Measurements from ENCODE around the gene GRIP2. TPM values are rescaled to one million over a fixed set of nuclear protein-coding genes. Genes with fewer than 3 reads are reported as not detected.

Gene GRIP2
- total RNA-seq, 1 donor from 2014 or later: not detected

DNA sequence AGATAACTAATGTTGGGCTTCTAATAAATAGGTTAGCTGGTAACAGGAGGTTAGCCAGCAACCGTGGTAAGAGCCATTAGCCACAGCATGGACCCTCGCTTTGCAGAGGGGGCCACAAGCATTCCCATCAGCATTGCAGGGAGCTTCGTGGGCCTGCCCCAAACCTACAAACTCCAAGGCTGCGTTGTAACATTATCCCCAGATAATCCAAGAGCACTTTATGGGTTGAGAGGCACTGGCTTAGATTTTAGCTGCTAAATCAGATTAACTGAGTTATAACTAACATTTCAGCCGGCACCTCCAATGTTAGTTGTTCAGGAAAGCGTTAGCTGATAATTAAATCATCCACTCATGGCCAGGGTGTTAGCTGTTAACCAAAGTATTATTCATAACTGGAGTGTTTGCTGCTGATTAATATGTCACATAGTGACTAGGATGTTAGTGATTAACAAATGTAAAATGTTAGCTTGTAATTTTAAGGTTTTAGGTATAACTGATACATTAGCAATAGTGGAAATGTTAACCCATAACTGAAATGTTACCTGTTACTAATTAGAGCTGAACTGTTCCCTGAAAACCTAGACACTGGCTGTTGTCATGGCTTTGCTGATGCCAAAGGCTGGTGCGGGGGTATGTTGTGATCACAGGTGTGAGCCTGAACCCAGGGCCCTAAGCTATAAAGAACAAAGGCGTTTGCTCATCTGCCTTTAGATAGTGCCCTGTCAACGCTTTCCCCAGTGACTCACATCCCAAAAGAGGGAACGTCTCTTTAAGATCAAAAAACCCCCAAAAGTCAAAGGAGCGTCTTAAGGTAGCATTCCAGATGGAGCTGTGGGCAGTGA is 81.5 kb downstream of the GRIP2 start:
- no peak overlapping the region for H3K4me3 ChIP-seq (ENCODE audit: low read depth, low read length)
- no peaks in the 10 kb centered on the region for H3K27me3 ChIP-seq (ENCODE audit: control insufficient read depth, insufficient read depth, low read length)
- TF ChIP-seq, protein P1, sequence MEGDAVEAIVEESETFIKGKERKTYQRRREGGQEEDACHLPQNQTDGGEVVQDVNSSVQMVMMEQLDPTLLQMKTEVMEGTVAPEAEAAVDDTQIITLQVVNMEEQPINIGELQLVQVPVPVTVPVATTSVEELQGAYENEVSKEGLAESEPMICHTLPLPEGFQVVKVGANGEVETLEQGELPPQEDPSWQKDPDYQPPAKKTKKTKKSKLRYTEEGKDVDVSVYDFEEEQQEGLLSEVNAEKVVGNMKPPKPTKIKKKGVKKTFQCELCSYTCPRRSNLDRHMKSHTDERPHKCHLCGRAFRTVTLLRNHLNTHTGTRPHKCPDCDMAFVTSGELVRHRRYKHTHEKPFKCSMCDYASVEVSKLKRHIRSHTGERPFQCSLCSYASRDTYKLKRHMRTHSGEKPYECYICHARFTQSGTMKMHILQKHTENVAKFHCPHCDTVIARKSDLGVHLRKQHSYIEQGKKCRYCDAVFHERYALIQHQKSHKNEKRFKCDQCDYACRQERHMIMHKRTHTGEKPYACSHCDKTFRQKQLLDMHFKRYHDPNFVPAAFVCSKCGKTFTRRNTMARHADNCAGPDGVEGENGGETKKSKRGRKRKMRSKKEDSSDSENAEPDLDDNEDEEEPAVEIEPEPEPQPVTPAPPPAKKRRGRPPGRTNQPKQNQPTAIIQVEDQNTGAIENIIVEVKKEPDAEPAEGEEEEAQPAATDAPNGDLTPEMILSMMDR (IDR thresholded peaks at IDR 0.05; ENCODE audit: insufficient read depth, low read length, poor library complexity, severe bottlenecking): no peak
- no peak for DNase-seq (ENCODE audit: low read depth)
- peaks cover 1% of the 10 kb centered on the region for H3K36me3 ChIP-seq (ENCODE audit: control insufficient read depth, insufficient read depth, low read length)

GRCh38 chr3:14457999-14458398 is 82.1 kb downstream of the GRIP2 start:
- Histone ChIP-seq H3K36me3 (ENCODE audit: control insufficient read depth, insufficient read depth, low read length) (peaks cover 1% of the 10 kb centered on the region), H3K27me3 (ENCODE audit: control insufficient read depth, insufficient read depth, low read length) (no peaks in the 10 kb centered on the region), H3K4me3 (ENCODE audit: low read depth, low read length) (no peak overlapping the region)
- TF ChIP-seq, protein P1 (IDR thresholded peaks at IDR 0.05; ENCODE audit: insufficient read depth, low read length, poor library complexity, severe bottlenecking): no peak
- no peak for DNase-seq (ENCODE audit: low read depth)

- Histone ChIP-seq H3K4me3 (ENCODE audit: low read depth, low read length) (no peak overlapping the region), H3K27me3 (ENCODE audit: control insufficient read depth, insufficient read depth, low read length) (no peaks in the 10 kb centered on the region), H3K36me3 (ENCODE audit: control insufficient read depth, insufficient read depth, low read length) (peaks cover 1% of the 10 kb centered on the region)
- TF ChIP-seq, protein P1 (IDR thresholded peaks at IDR 0.05; ENCODE audit: insufficient read depth, low read length, poor library complexity, severe bottlenecking): no peak
- no peak for DNase-seq (ENCODE audit: low read depth)
Measured at GRCh38 chr3:14457481-14457880, 82.7 kb downstream of the GRIP2 start.

DNA sequence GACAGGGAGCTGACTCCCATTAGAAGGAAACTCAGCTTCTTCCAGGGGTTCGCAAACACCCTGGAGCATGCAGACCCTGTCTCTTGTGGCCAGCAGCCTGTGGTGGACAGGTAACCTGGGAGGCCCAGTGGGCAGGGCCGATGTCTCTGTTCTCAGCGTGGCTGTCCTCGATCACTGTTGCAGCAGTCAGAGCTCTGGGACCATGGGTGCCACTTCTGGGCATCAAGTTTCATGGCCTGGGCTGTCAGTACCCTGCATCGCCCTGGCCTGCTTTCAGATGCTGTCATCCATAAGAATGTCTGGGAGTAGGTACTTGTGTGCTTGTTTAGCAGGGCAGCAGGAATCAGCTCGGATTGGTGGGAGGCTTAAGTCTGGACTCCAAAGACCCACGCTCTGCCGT is 83.3 kb downstream of the GRIP2 start:
- no peak overlapping the region for H3K4me3 ChIP-seq (ENCODE audit: low read depth, low read length)
- TF ChIP-seq, protein P1 (IDR thresholded peaks at IDR 0.05; ENCODE audit: insufficient read depth, low read length, poor library complexity, severe bottlenecking): no peak
- peaks cover 1% of the 10 kb centered on the region for H3K36me3 ChIP-seq (ENCODE audit: control insufficient read depth, insufficient read depth, low read length)
- no peaks in the 10 kb centered on the region for H3K27me3 ChIP-seq (ENCODE audit: control insufficient read depth, insufficient read depth, low read length)
- no peak for DNase-seq (ENCODE audit: low read depth)

GRCh38 chr3:14455571-14456317 is 84.4 kb downstream of the GRIP2 start:
- Histone ChIP-seq H3K36me3 (ENCODE audit: control insufficient read depth, insufficient read depth, low read length) (peaks cover 1% of the 10 kb centered on the region), H3K4me3 (ENCODE audit: low read depth, low read length) (no peak overlapping the region), H3K27me3 (ENCODE audit: control insufficient read depth, insufficient read depth, low read length) (no peaks in the 10 kb centered on the region)
- TF ChIP-seq, protein P1 (IDR thresholded peaks at IDR 0.05; ENCODE audit: insufficient read depth, low read length, poor library complexity, severe bottlenecking): no peak
- no peak for DNase-seq (ENCODE audit: low read depth)

Data from kidney epithelial cell (primary cell).